Caco-2 (cell line): Measurements from ENCODE around the gene KATNB1. TPM values are rescaled to one million over a fixed set of nuclear protein-coding genes. Genes with fewer than 3 reads are reported as not detected.

Source experiments
- BruUV-seq: library from RNA; stranded (reverse); fragments of 400-500 nt; replicated peaks from 2 replicates; lab custom pipeline; 2021; lab: Mats Ljungman, UMichigan
- CTCF ChIA-PET: fragments of 300-600 bp; sonication (Branson Sonifier 250); formaldehyde crosslinking; loops from one replicate; lab custom pipeline; 2022; ENCODE audit warnings: antibody characterized with exemption; lab: Charles Lee
- POLR2A ChIA-PET: fragments of 300-600 bp; sonication (Branson Sonifier 250); formaldehyde crosslinking; loops from one replicate; lab custom pipeline; 2022; ENCODE audit warnings: antibody characterized with exemption; lab: Charles Lee
- DNase-seq, 2 experiments: peaks; one replicate each; pipeline versions ENCODE4 v3.0.0 to v3.0.0-alpha.2; 2020 to 2022
- H3K27me3 ChIP-seq: replicated peaks from 2 replicates; pipeline ENCODE4 v1.6.0; 2011; ENCODE audit warnings: low read length; ENCODE audit not compliant: control insufficient read depth, insufficient read depth
- H3K36me3 ChIP-seq: 2 replicates; pipeline ENCODE4 v1.5.1; 2011; ENCODE audit warnings: low read length; ENCODE audit not compliant: control insufficient read depth, insufficient read depth
- H3K4me1 ChIP-seq: fragments of 250-450 bp; sonication (Bioruptor Pico); 2 replicates; pipeline ENCODE4 v1.5.1; 2020; ENCODE audit warnings: mild to moderate bottlenecking
- H3K4me3 ChIP-seq: 2 replicates; pipeline ENCODE4 v1.5.1; 2011; ENCODE audit warnings: low read depth, mild to moderate bottlenecking, control low read depth, low read length
- H3K9me3 ChIP-seq: fragments of 250-450 bp; sonication (Bioruptor Pico); 2 replicates; pipeline ENCODE4 v1.5.1; 2020; ENCODE audit warnings: mild to moderate bottlenecking, moderate library complexity
- H3K27ac Mint-ChIP-seq: one replicate; pipeline ENCODE4 v1.8.0; 2022; ENCODE audit warnings: mixed read lengths; ENCODE audit not compliant: unreplicated experiment
- H3K27me3 Mint-ChIP-seq: one replicate; pipeline ENCODE4 v1.8.0; 2022; ENCODE audit warnings: mixed read lengths; ENCODE audit not compliant: insufficient read depth, unreplicated experiment
- H3K36me3 Mint-ChIP-seq: one replicate; pipeline ENCODE4 v1.8.0; 2022; ENCODE audit warnings: mild to moderate bottlenecking, mixed read lengths; ENCODE audit not compliant: insufficient read depth, unreplicated experiment
- H3K4me1 Mint-ChIP-seq: one replicate; pipeline ENCODE4 v1.8.0; 2022; ENCODE audit warnings: low read depth, mixed read lengths; ENCODE audit not compliant: unreplicated experiment
- H3K4me3 Mint-ChIP-seq: one replicate; pipeline ENCODE4 v1.8.0; 2022; ENCODE audit warnings: mild to moderate bottlenecking, moderate library complexity, mixed read lengths; ENCODE audit not compliant: unreplicated experiment
- H3K9me3 Mint-ChIP-seq: one replicate; pipeline ENCODE4 v1.8.0; 2022; ENCODE audit warnings: mixed read lengths; ENCODE audit not compliant: unreplicated experiment
- CTCF ChIP-seq, 2 experiments: fragments of 200-600 bp in 1 of 2; IDR thresholded peaks; 1 replicate in 1 of 2; 2 replicates in 1 of 2; pipeline versions ENCODE4 v1.5.1 to v1.8.0; 2011 to 2022; ENCODE audit warnings: antibody characterized with exemption in 1 of 2, control low read depth in 1 of 2, inconsistent platforms in 1 of 2, low read depth in 1 of 2, low read length in 1 of 2, mild to moderate bottlenecking in 1 of 2, moderate library complexity in 1 of 2; ENCODE audit not compliant: insufficient read depth in 1 of 2, severe bottlenecking in 1 of 2, unreplicated experiment in 1 of 2
- intact Hi-C: fragments of 100-400 bp; cut with micrococcal nuclease; formaldehyde crosslinking; loops from one replicate; pipeline ENCODE4 v1.10.0; 2022; ENCODE audit not compliant: unreplicated experiment
- total RNA-seq: library from RNA; stranded (reverse); gene quantifications from 2 replicates; pipeline ENCODE4 v1.2.3, GENCODE V29; 2022

Gene KATNB1
- total RNA-seq, 1 experiment from 2014 or later: 32.4 TPM

GRCh38 chr16:57785385-57785784 lies 49.8 kb downstream of the KATNB1 start:
- CTCF ChIA-PET: no interaction called here
- no TSS peak for BruUV-seq
- Mint-ChIP-seq H3K27ac (no peak overlapping the region), H3K4me3 (no peak overlapping the region), H3K4me1 (peaks cover 7% of the 10 kb centered on the region), H3K36me3 (peaks cover 53% of the 10 kb centered on the region), H3K9me3 (no peaks in the 10 kb centered on the region), H3K27me3 (no peaks in the 10 kb centered on the region)
- intact Hi-C loops: no loop called here
- peaks cover 3% of the 10 kb centered on the region for H3K36me3 ChIP-seq
- H3K4me1 ChIP-seq: peaks cover 19% of the 10 kb centered on the region; the same call in 1 of the 2 replicates
- no peaks in the 10 kb centered on the region for H3K9me3 ChIP-seq
- H3K4me3 ChIP-seq: no peak overlapping the region
- TF ChIP-seq CTCF (IDR thresholded peaks at IDR 0.05; ENCODE audit: insufficient read depth in 1 of 2, low read depth in 1 of 2, low read length in 1 of 2, severe bottlenecking in 1 of 2, unreplicated experiment in 1 of 2): no peak
- no peak for DNase-seq
- H3K27me3 ChIP-seq: no peaks in the 10 kb centered on the region
- POLR2A ChIA-PET: no interaction called here

GRCh38 chr16:57785924-57786323 lies 50.4 kb downstream of the KATNB1 start:
- H3K4me3 Mint-ChIP-seq: no peak overlapping the region
- H3K9me3 ChIP-seq: no peaks in the 10 kb centered on the region
- TF ChIP-seq CTCF (IDR thresholded peaks at IDR 0.05; ENCODE audit: insufficient read depth in 1 of 2, low read depth in 1 of 2, low read length in 1 of 2, severe bottlenecking in 1 of 2, unreplicated experiment in 1 of 2): no peak
- H3K27ac Mint-ChIP-seq: no peak overlapping the region
- peaks cover 3% of the 10 kb centered on the region for H3K36me3 ChIP-seq
- ChIA-PET CTCF (interaction anchor here (0.5 kb wide), 1 partner anchor 51 kb away, joined by 3 read pairs; no protein-coding TSS in a partner anchor), POLR2A (no interaction called here)
- no peak overlapping the region for H3K4me3 ChIP-seq
- H3K4me1 Mint-ChIP-seq: peaks cover 7% of the 10 kb centered on the region
- intact Hi-C loops: no loop called here
- H3K27me3 Mint-ChIP-seq: no peaks in the 10 kb centered on the region
- peaks cover 19% of the 10 kb centered on the region; the same call in 1 of the 2 replicates for H3K4me1 ChIP-seq
- BruUV-seq: no TSS peak
- no peak for DNase-seq
- no peaks in the 10 kb centered on the region for H3K27me3 ChIP-seq
- no peaks in the 10 kb centered on the region for H3K9me3 Mint-ChIP-seq
- H3K36me3 Mint-ChIP-seq: peaks cover 52% of the 10 kb centered on the region

GRCh38 chr16:57786632-57787518 lies 51.3 kb downstream of the KATNB1 start:
- Histone ChIP-seq H3K27me3 (no peaks in the 10 kb centered on the region), H3K4me3 (no peak overlapping the region), H3K36me3 (peaks cover 2% of the 10 kb centered on the region), H3K4me1 (peaks cover 19% of the 10 kb centered on the region; the same call in 1 of the 2 replicates), H3K9me3 (no peaks in the 10 kb centered on the region)
- CTCF ChIA-PET: interaction anchor here (0.9 kb wide), 1 partner anchor 8 kb away, joined by 3 read pairs; no protein-coding TSS in a partner anchor
- POLR2A ChIA-PET: interaction anchor here (0.5 kb wide), 1 partner anchor 167 kb away, joined by 13 read pairs; no protein-coding TSS in a partner anchor
- Mint-ChIP-seq H3K27ac (no peak overlapping the region), H3K4me3 (no peak overlapping the region), H3K36me3 (peaks cover 53% of the 10 kb centered on the region), H3K4me1 (peaks cover 7% of the 10 kb centered on the region), H3K9me3 (no peaks in the 10 kb centered on the region), H3K27me3 (no peaks in the 10 kb centered on the region)
- TF ChIP-seq CTCF (IDR thresholded peaks at IDR 0.05; ENCODE audit: insufficient read depth in 1 of 2, low read depth in 1 of 2, low read length in 1 of 2, severe bottlenecking in 1 of 2, unreplicated experiment in 1 of 2): no peak
- intact Hi-C loops: no loop called here
- no TSS peak for BruUV-seq
- no peak for DNase-seq
